ENCODE results near the gene PRR5. TPM values are rescaled to one million over a fixed set of nuclear protein-coding genes. Genes with fewer than 3 reads are reported as not detected.
A peak's percentile ranks its signal among the peaks of the same experiment; 100 is the strongest.

PRR5 gene
- polyA plus RNA-seq, 3 donors, result 19.3 to 38.2 (median 35.3) TPM

DNA sequence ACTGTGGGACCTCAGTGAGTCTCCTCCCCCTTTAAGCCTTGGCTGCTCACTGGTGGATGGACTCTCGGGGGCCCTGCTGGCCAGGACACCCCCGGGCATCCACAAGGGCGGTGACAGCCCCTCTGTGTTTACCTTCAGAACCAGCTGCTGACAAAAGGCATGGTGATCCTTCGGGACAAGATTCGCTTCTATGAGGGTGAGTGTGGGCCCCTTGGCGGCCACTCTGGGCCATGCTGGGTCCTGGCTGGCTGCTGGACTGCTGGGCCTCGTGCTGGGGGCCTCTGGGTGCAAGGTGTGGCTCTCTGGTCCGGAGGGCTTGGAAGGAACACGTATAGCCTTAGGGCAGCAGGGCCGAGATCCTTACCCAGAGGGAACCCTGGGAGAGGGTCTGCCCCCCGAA is 24.4 kb downstream of the PRR5 start:
- no peak for DNase-seq (ENCODE audit: extremely low read depth in 1 of 11, low read depth in 9 of 11, low spot score in 4 of 11)

DNA sequence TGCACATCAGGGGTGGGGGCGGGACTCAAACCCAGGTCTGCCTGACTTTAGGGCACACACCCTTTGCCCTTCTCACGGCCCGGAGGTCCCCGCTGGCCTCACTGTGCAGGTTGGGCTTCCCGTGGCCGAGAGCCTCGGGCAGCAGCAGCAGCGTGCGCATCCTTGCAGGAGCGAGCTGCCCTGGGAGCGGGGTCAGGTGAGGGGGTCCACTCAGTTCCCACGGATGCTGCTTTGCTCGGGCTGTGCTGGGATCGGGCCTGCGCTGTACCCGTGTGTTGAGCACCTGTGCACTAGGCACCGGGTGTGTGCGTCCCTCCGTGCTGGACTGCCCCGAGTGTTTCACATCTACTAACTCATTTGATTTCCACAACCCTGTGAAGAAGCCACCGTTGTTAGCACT is 25.1 kb downstream of the PRR5 start:
- DNase-seq (ENCODE audit: extremely low read depth in 1 of 11, low read depth in 9 of 11, low spot score in 4 of 11), result no peak

GRCh38 chr22:44727709-44728108 is 25.7 kb downstream of the PRR5 start:
- DNase-seq (ENCODE audit: extremely low read depth in 1 of 11, low read depth in 9 of 11, low spot score in 4 of 11), result no peak

- DNase-seq (ENCODE audit: extremely low read depth in 1 of 11, low read depth in 9 of 11, low spot score in 4 of 11), result no peak
These were observed 26.8 kb downstream of the PRR5 start for GRCh38 chr22:44728761-44729324.

- peak in 7 of 11 donors; percentile 67 to 83 (median 74) for DNase-seq (ENCODE audit: extremely low read depth in 1 of 11, low read depth in 9 of 11, low spot score in 4 of 11)
These were observed 27.5 kb downstream of the PRR5 start for GRCh38 chr22:44729391-44730021.

DNA sequence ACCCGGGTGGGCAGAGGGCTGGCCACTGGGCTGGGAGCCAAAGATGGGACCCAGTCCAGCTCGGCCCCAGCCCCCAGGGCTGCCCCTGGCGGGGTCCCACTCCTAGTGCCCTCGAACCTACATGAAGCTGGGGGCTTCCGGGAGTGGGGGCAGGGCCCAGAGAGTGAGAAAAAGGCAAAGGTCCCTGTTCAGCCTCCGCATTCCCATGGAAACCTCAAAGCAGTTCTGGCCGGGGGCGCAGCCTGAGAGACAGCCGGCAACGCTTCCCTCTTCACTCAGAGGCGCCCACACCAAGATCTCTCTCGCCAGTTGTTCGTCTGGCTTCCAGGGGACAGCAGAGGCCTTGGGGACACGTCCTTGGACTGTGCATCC is 28.0 kb downstream of the PRR5 start:
- no peak for DNase-seq (ENCODE audit: extremely low read depth in 1 of 11, low read depth in 9 of 11, low spot score in 4 of 11)

DNA sequence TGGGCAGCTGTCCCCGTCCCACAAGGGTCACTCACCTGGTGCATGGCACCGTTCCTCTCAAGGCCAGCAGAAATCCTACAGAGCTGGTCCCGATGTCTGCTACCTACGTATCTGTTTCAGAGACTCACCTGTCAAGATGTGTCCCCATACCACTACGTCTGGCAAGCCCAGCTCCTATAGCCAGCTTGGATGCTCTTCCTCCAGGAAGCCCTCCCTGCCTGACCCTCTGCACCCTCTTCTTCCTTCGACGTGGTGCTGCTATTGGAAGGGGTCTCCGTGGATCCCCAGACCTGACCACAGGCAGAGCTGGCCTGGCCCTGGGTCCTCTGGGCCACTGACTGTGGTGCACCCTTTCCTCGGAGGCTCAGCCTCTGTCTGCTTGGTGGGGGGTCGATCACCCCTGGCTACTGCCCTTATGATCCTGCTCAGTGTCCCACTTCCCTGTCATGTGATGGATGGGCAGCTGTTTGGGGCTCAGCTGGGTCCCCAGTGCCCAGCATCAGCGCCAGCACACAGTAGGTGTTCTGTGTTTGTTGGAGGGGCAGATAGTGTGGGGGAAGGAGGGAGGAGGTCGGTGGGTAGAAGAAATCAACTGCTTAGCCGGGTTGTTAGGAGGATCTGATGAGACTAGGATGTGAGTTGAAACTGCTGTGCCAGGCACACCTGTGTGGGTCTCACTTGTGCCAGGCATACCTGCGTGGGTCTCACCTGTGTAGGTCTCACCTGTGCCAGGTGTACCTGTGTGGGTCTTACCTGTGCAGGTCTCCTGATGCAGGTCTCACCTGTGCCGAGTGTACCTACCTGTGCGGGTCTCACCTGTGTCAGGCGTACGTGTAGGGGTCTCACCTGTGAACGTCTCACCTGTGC is 28.7 kb downstream of the PRR5 start:
- no peak for DNase-seq (ENCODE audit: extremely low read depth in 1 of 11, low read depth in 9 of 11, low spot score in 4 of 11)

DNA sequence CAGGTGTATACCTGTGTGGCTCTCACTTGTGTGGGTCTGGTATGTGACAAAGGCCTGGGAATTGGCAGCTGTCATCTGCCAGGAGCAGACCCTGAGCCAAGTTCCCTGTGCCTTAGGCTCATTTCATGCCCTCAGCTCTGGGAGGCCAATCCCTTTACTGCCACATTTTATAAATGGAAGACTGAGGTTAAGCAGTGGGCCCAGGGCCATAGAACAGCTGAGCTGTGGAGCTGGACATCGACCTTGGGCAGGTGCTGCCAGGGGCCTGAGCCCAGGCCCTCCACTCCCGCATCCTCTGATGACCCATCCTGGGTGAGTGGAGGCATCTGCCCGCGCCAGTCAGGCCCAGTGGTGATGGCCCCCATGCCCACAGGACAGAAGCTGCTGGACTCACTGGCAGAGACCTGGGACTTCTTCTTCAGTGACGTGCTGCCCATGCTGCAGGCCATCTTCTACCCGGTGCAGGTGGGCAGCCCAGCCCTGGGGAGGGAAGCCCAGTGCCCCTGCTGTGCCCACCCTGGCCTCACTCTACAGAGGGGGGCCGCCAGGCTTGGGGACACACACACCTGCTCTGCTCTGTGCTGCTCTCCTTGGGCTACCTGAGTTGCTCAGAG is 29.5 kb downstream of the PRR5 start:
- no peak for DNase-seq (ENCODE audit: extremely low read depth in 1 of 11, low read depth in 9 of 11, low spot score in 4 of 11)

- DNase-seq (ENCODE audit: extremely low read depth in 1 of 11, low read depth in 9 of 11, low spot score in 4 of 11), result no peak
These were observed 30.1 kb downstream of the PRR5 start for GRCh38 chr22:44732017-44732561.

GRCh38 chr22:44732661-44733060 is 30.7 kb downstream of the PRR5 start:
- no peak for DNase-seq (ENCODE audit: extremely low read depth in 1 of 11, low read depth in 9 of 11, low spot score in 4 of 11)

DNA sequence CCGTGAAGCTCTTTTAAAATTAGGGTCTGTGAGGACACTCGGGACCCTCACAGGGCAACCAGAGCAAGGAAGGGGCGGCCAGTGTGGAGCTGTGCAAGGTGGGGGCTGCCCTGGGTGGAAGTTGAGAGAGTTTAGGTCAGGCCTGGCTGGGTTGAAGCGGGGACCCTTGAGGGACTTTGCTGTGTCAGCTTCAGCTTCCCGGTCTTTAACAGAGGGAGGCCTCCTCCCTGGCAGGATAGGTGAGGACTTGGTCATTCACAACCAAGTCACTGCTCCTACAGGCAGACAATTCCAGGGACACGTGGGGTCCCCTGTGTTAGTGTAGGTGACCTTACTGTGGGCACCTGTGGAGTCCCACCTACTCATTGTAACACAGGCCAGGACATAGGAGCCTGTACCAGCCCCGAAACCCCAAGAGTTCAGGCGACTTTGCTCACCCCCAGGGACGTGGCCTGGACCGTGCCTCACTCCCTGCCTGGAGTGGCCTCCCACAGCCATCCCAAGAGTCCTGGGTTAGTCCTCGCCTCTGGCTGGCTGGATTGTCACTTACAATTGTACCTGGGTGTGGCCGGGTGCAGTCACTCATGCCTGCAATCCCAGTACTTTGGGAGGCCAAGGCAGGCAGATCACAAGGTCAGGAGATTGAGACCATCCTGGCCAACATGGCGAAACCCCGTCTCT is 31.6 kb downstream of the PRR5 start:
- DNase-seq (ENCODE audit: extremely low read depth in 1 of 11, low read depth in 9 of 11, low spot score in 4 of 11), result no peak

- DNase-seq (ENCODE audit: extremely low read depth in 1 of 11, low read depth in 9 of 11, low spot score in 4 of 11), result no peak
These were observed 32.3 kb downstream of the PRR5 start for GRCh38 chr22:44734278-44734677.

DNA sequence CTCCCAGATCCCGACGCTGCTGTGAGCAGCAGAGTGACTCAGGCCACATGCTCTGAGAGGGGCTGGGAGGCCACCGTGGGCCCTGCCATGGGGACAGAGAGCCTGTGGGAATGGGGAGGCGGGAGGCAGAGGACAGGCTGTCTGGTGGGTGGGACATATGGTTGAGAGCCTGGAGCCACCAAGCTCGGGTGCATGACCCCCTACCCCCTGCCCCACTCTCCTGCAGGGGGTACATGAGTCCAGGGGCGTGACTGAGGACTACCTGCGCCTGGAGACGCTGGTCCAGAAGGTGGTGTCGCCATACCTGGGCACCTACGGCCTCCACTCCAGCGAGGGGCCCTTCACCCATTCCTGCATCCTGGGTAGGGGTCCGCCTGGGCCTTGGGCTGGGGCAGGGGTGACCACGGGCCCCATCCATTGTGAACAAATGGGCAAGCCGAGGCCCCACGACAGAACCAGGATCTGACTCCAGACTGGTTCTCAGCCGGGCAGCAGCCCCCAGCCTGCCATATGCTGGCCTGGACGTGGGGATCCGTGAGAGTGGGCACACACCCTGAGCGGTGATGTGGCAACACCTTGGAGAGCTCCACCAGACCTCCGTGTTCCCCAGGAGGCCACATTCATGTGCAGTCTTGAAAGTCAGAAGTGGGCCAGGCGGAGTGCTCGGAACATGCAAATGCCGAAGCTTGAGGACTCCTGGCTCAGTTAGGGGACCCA is 33.0 kb downstream of the PRR5 start:
- no peak for DNase-seq (ENCODE audit: extremely low read depth in 1 of 11, low read depth in 9 of 11, low spot score in 4 of 11)

- no peak for DNase-seq (ENCODE audit: extremely low read depth in 1 of 11, low read depth in 9 of 11, low spot score in 4 of 11)
These were observed 33.8 kb downstream of the PRR5 start for GRCh38 chr22:44735518-44736428.

GRCh38 chr22:44736581-44737405 is 34.8 kb downstream of the PRR5 start:
- DNase-seq (ENCODE audit: extremely low read depth in 1 of 11, low read depth in 9 of 11, low spot score in 4 of 11), result no peak

DNA sequence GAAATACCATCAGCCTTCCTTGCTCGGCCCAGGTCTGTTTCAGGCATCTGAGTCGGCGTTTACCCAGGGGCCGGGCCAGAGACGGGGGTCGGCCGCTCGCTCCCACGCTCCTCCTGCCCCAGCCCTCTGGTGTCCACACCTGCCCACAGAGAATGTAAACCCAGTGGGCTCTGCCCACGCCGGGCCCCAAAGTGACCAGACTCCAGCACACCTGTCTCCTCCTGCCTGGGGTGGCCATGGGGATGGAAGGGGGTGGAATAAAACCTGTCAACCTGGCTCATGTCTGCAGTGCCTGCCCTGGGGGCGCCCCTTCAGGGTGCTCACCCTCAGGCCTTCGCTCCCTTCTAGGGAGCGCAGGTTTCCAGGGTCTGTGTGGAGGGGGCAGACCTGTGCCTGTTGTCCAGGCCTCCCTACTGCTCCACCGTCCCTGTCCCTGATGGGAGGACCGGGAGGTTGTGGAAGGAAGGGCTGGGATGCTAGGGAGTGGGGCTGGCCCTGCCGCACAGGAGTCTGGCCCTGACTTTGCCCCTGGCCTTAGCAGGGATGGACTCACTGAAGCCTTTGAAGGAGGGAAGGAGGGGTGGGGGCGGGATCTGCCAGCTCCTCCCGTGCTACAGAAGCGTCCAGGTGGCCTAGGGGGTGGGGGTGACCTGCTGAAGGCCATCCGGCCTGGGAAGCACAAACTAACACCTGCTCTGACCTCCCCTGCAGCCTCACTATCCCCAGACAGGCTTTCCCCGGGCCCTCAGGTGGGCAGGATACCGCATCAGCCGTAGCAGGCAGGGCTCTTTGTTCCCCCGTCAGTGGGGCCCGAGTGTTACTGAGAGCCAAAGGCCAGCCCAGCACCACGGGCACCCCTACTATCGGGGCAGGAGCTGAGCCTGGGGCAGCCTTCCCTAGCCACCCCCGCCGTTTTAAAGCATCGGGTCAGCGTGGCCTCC is 35.7 kb downstream of the PRR5 start:
- DNase-seq (ENCODE audit: extremely low read depth in 1 of 11, low read depth in 9 of 11, low spot score in 4 of 11), result no peak
